KMS-11 (cell line): ENCODE measurements around the gene SDHA.
A peak's percentile ranks its signal among the peaks of the same experiment; 100 is the strongest.
"Not testable (repeated sequence)": the region's sequence is repeated elsewhere in the genome, so short reads cannot be mapped to it uniquely, and the experiment has no call there.

Source experiments
- H2AFZ ChIP-seq: fragments of 200-600 bp; sonication (generic); 2 replicates; pipeline ENCODE4 v1.6.1; 2016; ENCODE audit warnings: antibody characterized with exemption, mixed run types, low read depth
- H3K27ac ChIP-seq: fragments of 200-600 bp; sonication (generic); 2 replicates; pipeline ENCODE4 v1.6.1; 2016; ENCODE audit warnings: mild to moderate bottlenecking, mixed run types
- H3K27me3 ChIP-seq: fragments of 200-600 bp; sonication (generic); 2 replicates; pipeline ENCODE4 v1.6.1; 2017; ENCODE audit warnings: mild to moderate bottlenecking, low read depth, mixed run types, moderate library complexity; ENCODE audit not compliant: insufficient read depth
- H3K36me3 ChIP-seq: fragments of 200-600 bp; sonication (generic); 2 replicates; pipeline ENCODE4 v1.6.1; 2017; ENCODE audit warnings: mild to moderate bottlenecking, mixed run types; ENCODE audit not compliant: insufficient read depth
- H3K4me1 ChIP-seq: fragments of 200-600 bp; sonication (generic); 2 replicates; pipeline ENCODE4 v1.6.1; 2016; ENCODE audit warnings: mild to moderate bottlenecking, low read depth, mixed run types; ENCODE audit not compliant: poor library complexity, severe bottlenecking
- H3K4me2 ChIP-seq: fragments of 200-600 bp; sonication (generic); 2 replicates; pipeline ENCODE4 v1.7.0; 2016; ENCODE audit warnings: mild to moderate bottlenecking, mixed run types
- H3K4me3 ChIP-seq: fragments of 200-600 bp; sonication (generic); IDR thresholded peaks from 2 replicates; pipeline ENCODE4 v1.6.1; 2017; ENCODE audit warnings: low read depth, low read length, mixed read lengths; ENCODE audit not compliant: insufficient read depth
- H3K79me2 ChIP-seq: fragments of 200-600 bp; sonication (generic); 2 replicates; pipeline ENCODE4 v1.6.1; 2016; ENCODE audit warnings: low read depth, mixed run types; ENCODE audit not compliant: insufficient read depth
- H3K9ac ChIP-seq: fragments of 200-600 bp; sonication (generic); 2 replicates; pipeline ENCODE4 v1.6.1; 2016; ENCODE audit warnings: mild to moderate bottlenecking, mixed run types
- H4K20me1 ChIP-seq: fragments of 200-600 bp; sonication (generic); 2 replicates; pipeline ENCODE4 v1.6.1; 2016; ENCODE audit warnings: mild to moderate bottlenecking, mixed run types; ENCODE audit not compliant: insufficient read depth
- CTCF ChIP-seq: fragments of 200-600 bp; sonication (generic); conservative IDR thresholded peaks from 2 replicates; pipeline ENCODE4 v1.6.1; 2017; ENCODE audit warnings: low read depth, mild to moderate bottlenecking, antibody characterized with exemption, low read length, moderate library complexity, mixed read lengths

Gene SDHA

GRCh38 chr5:223791-224190, 5.7 kb downstream of the SDHA start:
- Histone ChIP-seq H4K20me1 (no peaks in the 10 kb centered on the region), H3K9ac (no peak overlapping the region), H3K27me3 (no peaks in the 10 kb centered on the region), H3K4me2 (peak overlapping the region; percentile 72), H3K4me1 (peaks cover 42% of the 10 kb centered on the region), H3K36me3 (peaks cover 35% of the 10 kb centered on the region), H3K4me3 (no peak overlapping the region), H2AFZ (no peak overlapping the region), H3K27ac (peak overlapping the region; percentile 60), H3K79me2 (peaks cover 86% of the 10 kb centered on the region)
- TF ChIP-seq CTCF, result no peak

GRCh38 chr5:225334-225733, 7.2 kb downstream of the SDHA start:
- Histone ChIP-seq H3K4me2 (no peak overlapping the region), H3K9ac (no peak overlapping the region), H3K4me3 (no peak overlapping the region), H3K4me1 (peaks cover 42% of the 10 kb centered on the region), H3K27me3 (no peaks in the 10 kb centered on the region), H3K79me2 (peaks cover 70% of the 10 kb centered on the region), H4K20me1 (no peaks in the 10 kb centered on the region), H3K36me3 (peaks cover 35% of the 10 kb centered on the region), H2AFZ (no peak overlapping the region), H3K27ac (no peak overlapping the region)
- no peak for TF ChIP-seq CTCF

GRCh38 chr5:227375-227774, 9.3 kb downstream of the SDHA start:
- H3K27ac ChIP-seq, H4K20me1 ChIP-seq, H3K9ac ChIP-seq, H3K4me3 ChIP-seq, H2AFZ ChIP-seq, H3K4me2 ChIP-seq, H3K27me3 ChIP-seq: not testable (repeated sequence)
- H3K4me1 ChIP-seq, result peaks cover 27% of the 10 kb centered on the region
- peaks cover 33% of the 10 kb centered on the region for H3K36me3 ChIP-seq
- H3K79me2 ChIP-seq, result peaks cover 50% of the 10 kb centered on the region

DNA sequence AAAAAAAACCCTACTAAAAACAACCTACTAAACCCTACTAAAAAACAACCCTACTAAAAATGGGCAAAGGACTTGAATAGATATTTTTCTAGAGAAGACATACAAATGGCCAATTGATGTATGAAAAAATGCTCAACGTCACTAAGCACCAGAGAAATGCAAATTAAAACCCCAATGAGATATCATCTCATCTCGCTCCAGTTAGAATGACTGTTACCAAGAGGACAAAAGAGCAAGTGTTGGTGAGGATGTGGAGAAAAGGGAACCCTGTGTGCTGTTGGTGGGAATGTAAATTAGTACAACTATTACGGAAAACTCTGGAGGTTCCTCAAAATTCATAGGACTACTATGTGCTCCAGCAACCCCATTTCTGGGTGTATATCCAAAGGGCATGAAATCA, 10.8 kb downstream of the SDHA start:
- Histone ChIP-seq H3K27ac (no peak overlapping the region), H3K9ac (no peak overlapping the region), H3K36me3 (peaks cover 36% of the 10 kb centered on the region), H3K79me2 (peaks cover 35% of the 10 kb centered on the region), H4K20me1 (no peaks in the 10 kb centered on the region), H3K4me1 (peaks cover 12% of the 10 kb centered on the region), H3K4me2 (no peak overlapping the region), H2AFZ (no peak overlapping the region), H3K27me3 (no peaks in the 10 kb centered on the region), H3K4me3 (no peak overlapping the region)
- TF ChIP-seq CTCF, result no peak

GRCh38 chr5:230711-231110, 12.6 kb downstream of the SDHA start:
- H3K4me3 ChIP-seq, result no peak overlapping the region
- peaks cover 17% of the 10 kb centered on the region for H3K79me2 ChIP-seq
- H3K36me3 ChIP-seq, result peaks cover 38% of the 10 kb centered on the region
- no peaks in the 10 kb centered on the region for H3K27me3 ChIP-seq
- no peak overlapping the region for H3K4me2 ChIP-seq
- H3K4me1 ChIP-seq, result no peaks in the 10 kb centered on the region
- H3K9ac ChIP-seq, result no peak overlapping the region
- no peaks in the 10 kb centered on the region for H4K20me1 ChIP-seq
- no peak overlapping the region for H2AFZ ChIP-seq
- no peak for TF ChIP-seq CTCF
- H3K27ac ChIP-seq, result no peak overlapping the region
